Measurements from ENCODE around the gene CIITA. TPM values are rescaled to one million over a fixed set of nuclear protein-coding genes. Genes with fewer than 3 reads are reported as not detected.
A peak's percentile ranks its signal among the peaks of the same experiment; 100 is the strongest.
"Not testable (repeated sequence)": the region's sequence is repeated elsewhere in the genome, so short reads cannot be mapped to it uniquely, and the experiment has no call there.

Gene CIITA, protein sequence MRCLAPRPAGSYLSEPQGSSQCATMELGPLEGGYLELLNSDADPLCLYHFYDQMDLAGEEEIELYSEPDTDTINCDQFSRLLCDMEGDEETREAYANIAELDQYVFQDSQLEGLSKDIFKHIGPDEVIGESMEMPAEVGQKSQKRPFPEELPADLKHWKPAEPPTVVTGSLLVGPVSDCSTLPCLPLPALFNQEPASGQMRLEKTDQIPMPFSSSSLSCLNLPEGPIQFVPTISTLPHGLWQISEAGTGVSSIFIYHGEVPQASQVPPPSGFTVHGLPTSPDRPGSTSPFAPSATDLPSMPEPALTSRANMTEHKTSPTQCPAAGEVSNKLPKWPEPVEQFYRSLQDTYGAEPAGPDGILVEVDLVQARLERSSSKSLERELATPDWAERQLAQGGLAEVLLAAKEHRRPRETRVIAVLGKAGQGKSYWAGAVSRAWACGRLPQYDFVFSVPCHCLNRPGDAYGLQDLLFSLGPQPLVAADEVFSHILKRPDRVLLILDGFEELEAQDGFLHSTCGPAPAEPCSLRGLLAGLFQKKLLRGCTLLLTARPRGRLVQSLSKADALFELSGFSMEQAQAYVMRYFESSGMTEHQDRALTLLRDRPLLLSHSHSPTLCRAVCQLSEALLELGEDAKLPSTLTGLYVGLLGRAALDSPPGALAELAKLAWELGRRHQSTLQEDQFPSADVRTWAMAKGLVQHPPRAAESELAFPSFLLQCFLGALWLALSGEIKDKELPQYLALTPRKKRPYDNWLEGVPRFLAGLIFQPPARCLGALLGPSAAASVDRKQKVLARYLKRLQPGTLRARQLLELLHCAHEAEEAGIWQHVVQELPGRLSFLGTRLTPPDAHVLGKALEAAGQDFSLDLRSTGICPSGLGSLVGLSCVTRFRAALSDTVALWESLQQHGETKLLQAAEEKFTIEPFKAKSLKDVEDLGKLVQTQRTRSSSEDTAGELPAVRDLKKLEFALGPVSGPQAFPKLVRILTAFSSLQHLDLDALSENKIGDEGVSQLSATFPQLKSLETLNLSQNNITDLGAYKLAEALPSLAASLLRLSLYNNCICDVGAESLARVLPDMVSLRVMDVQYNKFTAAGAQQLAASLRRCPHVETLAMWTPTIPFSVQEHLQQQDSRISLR
- polyA plus RNA-seq (2012; ENCODE audit: insufficient read depth, insufficient read length, low read depth), result 1.8 TPM

DNA sequence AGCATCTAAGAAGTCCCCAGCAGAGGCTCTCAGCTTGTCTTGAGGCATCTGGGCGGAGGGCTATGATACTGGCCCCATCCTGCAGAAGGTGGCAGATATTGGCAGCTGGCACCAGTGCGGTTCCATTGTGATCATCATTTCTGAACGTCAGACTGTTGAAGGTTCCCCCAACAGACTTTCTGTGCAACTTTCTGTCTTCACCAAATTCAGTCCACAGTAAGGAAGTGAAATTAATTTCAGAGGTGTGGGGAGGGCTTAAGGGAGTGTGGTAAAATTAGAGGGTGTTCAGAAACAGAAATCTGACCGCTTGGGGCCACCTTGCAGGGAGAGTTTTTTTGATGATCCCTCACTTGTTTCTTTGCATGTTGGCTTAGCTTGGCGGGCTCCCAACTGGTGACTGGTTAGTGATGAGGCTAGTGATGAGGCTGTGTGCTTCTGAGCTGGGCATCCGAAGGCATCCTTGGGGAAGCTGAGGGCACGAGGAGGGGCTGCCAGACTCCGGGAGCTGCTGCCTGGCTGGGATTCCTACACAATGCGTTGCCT, at the start of gene CIITA:
Gene CIITA (plus strand): TSS at position 404 of the 543 bp plus-strand sequence. CDS start 129 bp downstream, at position 533.
- Histone ChIP-seq H3K36me3 (no peaks in the 10 kb centered on the region), H3K4me1 (no peaks in the 10 kb centered on the region), H3K4me3 (ENCODE audit: low read depth, low read length) (no peak within 1 kb of the TSS), H3K27me3 (peaks cover 62% of the 10 kb centered on the region), H3K9me3 (no peaks in the 10 kb centered on the region)
- TF ChIP-seq, protein P1, sequence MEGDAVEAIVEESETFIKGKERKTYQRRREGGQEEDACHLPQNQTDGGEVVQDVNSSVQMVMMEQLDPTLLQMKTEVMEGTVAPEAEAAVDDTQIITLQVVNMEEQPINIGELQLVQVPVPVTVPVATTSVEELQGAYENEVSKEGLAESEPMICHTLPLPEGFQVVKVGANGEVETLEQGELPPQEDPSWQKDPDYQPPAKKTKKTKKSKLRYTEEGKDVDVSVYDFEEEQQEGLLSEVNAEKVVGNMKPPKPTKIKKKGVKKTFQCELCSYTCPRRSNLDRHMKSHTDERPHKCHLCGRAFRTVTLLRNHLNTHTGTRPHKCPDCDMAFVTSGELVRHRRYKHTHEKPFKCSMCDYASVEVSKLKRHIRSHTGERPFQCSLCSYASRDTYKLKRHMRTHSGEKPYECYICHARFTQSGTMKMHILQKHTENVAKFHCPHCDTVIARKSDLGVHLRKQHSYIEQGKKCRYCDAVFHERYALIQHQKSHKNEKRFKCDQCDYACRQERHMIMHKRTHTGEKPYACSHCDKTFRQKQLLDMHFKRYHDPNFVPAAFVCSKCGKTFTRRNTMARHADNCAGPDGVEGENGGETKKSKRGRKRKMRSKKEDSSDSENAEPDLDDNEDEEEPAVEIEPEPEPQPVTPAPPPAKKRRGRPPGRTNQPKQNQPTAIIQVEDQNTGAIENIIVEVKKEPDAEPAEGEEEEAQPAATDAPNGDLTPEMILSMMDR (IDR thresholded peaks at IDR 0.05; ENCODE audit: low read depth, low read length), result no peak
- no peak for DNase-seq

DNA sequence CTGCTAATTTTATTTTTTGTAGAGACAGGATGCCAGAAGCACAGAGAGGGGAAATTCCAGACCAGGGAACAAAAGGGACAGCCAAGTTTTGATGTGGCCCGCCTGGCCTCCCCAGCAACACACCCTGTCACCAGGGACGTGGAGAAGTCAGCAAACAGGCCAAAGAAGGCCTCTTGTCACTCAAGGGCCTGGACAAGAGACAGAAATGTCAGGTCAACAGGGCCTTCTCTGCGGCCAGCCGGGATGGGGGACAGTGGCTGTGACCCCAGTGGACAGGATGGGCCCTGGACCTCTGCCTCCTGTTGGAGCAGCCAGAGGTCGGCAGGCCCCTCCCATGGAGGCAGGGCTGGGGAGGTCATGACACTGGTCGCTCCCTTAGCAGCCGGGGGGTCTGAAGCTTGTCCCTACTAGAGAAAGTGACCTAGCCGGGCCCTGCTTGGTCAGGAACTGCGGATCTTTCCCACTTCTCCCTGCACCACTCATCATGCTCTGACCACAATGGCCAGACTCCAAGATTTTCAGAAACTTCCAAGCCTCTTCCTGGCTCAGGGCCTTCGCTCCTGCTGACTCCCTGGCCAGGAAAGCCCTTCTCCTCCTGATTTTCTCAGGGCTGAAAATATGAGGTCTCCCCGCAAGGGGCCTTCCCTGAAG, 49.2 kb upstream of the CIITA start:
- TF ChIP-seq, protein P1 (IDR thresholded peaks at IDR 0.05; ENCODE audit: low read depth, low read length), result no peak
- Histone ChIP-seq H3K4me3 (ENCODE audit: low read depth, low read length) (no peak overlapping the region), H3K4me1 (0 out of 2 replicates have a peak, but pooled peaks cover 4% of the 10 kb centered on the region), H3K36me3 (no peaks in the 10 kb centered on the region), H3K9me3 (no peaks in the 10 kb centered on the region), H3K27me3 (no peaks in the 10 kb centered on the region)
- DNase-seq, result no peak

DNA sequence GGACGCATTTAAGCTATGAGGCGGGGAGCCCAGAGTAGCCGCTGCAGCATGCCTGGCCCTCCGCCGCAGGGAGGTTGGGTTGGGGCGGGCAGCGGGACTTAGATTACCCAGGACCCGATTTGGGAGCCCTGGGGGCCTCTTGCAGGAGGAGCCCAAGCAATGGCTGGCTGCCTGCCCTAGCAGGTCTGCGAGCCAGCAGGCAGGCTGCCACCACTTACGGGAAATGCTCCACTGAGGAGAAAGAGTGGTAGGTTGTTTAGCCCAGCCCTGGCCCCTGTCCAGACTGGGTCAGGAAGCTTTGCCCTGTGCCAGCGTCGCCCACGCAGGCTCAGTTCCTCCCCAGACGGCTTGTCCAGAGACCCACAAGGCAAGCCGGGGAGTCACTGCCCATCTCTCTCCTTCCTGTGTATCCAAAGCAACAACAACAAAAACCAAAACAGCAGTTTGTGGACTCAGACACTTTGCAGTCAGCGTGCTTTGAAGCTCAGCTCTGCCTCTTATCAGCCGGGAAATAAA, 48.1 kb upstream of the CIITA start:
- TF ChIP-seq, protein P1 (IDR thresholded peaks at IDR 0.05; ENCODE audit: low read depth, low read length), result no peak
- peak; percentile 42 for DNase-seq
- H3K36me3 ChIP-seq, result no peaks in the 10 kb centered on the region
- no peaks in the 10 kb centered on the region for H3K9me3 ChIP-seq
- 0 out of 2 replicates have a peak, but pooled peaks cover 4% of the 10 kb centered on the region for H3K4me1 ChIP-seq
- no peaks in the 10 kb centered on the region for H3K27me3 ChIP-seq
- no peak overlapping the region for H3K4me3 ChIP-seq (ENCODE audit: low read depth, low read length)

DNA sequence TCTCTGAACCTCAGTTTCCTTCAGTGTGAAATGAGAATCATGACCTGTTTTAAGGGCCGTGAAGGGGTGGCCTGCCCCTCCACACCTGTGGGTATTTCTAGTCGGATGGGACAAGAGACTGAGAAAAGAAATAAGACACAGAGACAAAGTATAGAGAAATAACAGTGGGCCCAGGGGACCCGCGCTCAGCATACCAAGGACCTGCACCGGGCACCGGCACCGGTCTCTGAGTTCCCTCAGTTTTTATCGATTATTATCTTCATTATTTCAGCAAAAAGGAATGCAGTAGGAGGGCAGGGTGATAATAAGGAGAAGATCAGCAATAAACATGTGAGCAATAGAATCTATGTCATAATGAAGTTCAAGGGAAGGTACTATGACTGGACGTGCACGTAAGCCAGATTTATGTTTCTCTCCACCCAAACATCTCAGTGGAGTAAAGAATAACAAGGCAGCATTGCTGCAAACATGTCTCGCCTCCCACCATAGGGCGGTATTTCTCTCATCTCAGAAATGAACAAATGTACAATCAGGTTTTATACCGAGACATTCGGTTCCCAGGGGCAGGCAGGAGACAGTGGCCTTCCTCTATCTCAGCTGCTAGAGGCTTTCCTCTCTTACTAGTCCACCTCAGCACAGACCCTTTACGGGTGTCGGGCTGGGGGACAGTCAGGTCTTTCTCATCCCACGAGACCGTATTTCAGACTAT, 47.5 kb upstream of the CIITA start:
- DNase-seq; H3K4me3 ChIP-seq (ENCODE audit: low read depth, low read length): not testable (repeated sequence)

DNA sequence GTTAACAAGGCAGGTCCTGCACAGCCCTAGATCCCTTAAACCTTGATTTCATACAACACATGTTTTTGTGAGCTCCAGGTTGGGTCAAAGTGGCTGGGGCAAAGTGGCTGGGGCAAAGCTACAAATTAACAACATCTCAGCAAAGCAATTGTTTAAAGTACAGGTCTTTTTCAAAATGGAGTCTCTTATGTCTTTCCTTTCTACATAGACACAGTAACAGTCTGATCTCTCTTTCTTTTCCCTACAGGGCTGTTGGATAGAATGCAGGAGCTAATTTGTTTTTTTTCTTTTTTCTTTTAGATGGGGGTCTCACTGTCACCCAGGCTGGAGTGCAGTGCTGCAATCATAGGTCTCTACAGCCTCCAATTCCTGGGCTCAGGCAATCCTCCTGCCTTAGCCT, 46.8 kb upstream of the CIITA start:
- H3K4me1 ChIP-seq; H3K9me3 ChIP-seq; H3K27me3 ChIP-seq; H3K4me3 ChIP-seq (ENCODE audit: low read depth, low read length); H3K36me3 ChIP-seq; DNase-seq: not testable (repeated sequence)

More for the DNA sequence above, 47.5 kb upstream of the CIITA start:
- H3K36me3 ChIP-seq, H3K27me3 ChIP-seq, H3K9me3 ChIP-seq, H3K4me1 ChIP-seq: not testable (repeated sequence)

Measured in BE2C (cell line).